Esophagus squamous epithelium (tissue), 5 donors: ENCODE results near the gene MYOZ3. TPM values are rescaled to one million over a fixed set of nuclear protein-coding genes. Genes with fewer than 3 reads are reported as not detected.

Experiments
- DNase-seq: peaks from one replicate; lab custom pipeline; 2025; lab: John Stamatoyannopoulos, UW
- H3K27ac ChIP-seq, 4 donors: fragments of 200-600 bp; sonication (generic); one replicate each; pipeline ENCODE4 v1.5.1; 2016 to 2019; ENCODE audit warnings: mild to moderate bottlenecking in 1 of 4
- H3K27me3 ChIP-seq, 4 donors: fragments of 200-600 bp; sonication (generic); 1 replicate in 3 of 4; 2 replicates in 1 of 4; pipeline versions ENCODE4 v1.5.1 to v1.6.0; 2017 to 2021; ENCODE audit warnings: antibody characterized with exemption in 1 of 4
- H3K36me3 ChIP-seq, 3 donors: fragments of 200-600 bp; sonication (generic); one replicate each; pipeline ENCODE4 v1.5.1; 2016 to 2019
- H3K4me1 ChIP-seq, 3 donors: fragments of 200-600 bp; sonication (generic); one replicate each; pipeline ENCODE4 v1.5.1; 2017 to 2019
- H3K4me3 ChIP-seq, 4 donors: fragments of 200-600 bp; sonication (generic); 1 replicate in 3 of 4; 2 replicates in 1 of 4; pipeline ENCODE4 v1.5.1; 2016 to 2019; ENCODE audit warnings: mild to moderate bottlenecking in 2 of 4, moderate library complexity in 1 of 4
- H3K9me3 ChIP-seq, 3 donors: fragments of 200-600 bp; sonication (generic); one replicate each; pipeline ENCODE4 v1.5.1; 2016 to 2019
- CTCF ChIP-seq, 6 experiments: fragments of 450-650 bp in 4 of 6; fragments of 200-600 bp in 2 of 6; sonication (generic) in 2 of 6; IDR thresholded peaks; one replicate each; pipeline ENCODE4 v1.5.1; 2016 to 2019; ENCODE audit warnings: antibody characterized with exemption in 6 of 6, mild to moderate bottlenecking in 4 of 6, moderate library complexity in 4 of 6
- POLR2A ChIP-seq, 4 donors: fragments of 450-650 bp; IDR thresholded peaks; one replicate each; pipeline ENCODE4 v1.6.1; 2017; ENCODE audit warnings: antibody characterized with exemption in 4 of 4, mild to moderate bottlenecking in 4 of 4, moderate library complexity in 3 of 4
- WGBS, 2 donors: methylation state at CpG; one replicate each; pipeline ENCODE4 v1.1.5; 2018; 5-methylcytosine and 5-hydroxymethylcytosine counted together
- intact Hi-C: fragments of 100-400 bp; cut with DNase I; formaldehyde crosslinking; loops from one replicate; pipeline ENCODE4 v1.15.0; 2022
- total RNA-seq, 4 donors: library from RNA; depleted of rRNA; stranded (reverse); fragments of >200 nt; gene quantifications; one replicate each; pipeline ENCODE4 v1.1.0, GENCODE V29; 2016
- donor health status: DM: yes; HTN: yes; CAD: no.

MYOZ3 gene
- total RNA-seq, 4 donors from 2014 or later = under 0.01 TPM; not detected in 3

DNA sequence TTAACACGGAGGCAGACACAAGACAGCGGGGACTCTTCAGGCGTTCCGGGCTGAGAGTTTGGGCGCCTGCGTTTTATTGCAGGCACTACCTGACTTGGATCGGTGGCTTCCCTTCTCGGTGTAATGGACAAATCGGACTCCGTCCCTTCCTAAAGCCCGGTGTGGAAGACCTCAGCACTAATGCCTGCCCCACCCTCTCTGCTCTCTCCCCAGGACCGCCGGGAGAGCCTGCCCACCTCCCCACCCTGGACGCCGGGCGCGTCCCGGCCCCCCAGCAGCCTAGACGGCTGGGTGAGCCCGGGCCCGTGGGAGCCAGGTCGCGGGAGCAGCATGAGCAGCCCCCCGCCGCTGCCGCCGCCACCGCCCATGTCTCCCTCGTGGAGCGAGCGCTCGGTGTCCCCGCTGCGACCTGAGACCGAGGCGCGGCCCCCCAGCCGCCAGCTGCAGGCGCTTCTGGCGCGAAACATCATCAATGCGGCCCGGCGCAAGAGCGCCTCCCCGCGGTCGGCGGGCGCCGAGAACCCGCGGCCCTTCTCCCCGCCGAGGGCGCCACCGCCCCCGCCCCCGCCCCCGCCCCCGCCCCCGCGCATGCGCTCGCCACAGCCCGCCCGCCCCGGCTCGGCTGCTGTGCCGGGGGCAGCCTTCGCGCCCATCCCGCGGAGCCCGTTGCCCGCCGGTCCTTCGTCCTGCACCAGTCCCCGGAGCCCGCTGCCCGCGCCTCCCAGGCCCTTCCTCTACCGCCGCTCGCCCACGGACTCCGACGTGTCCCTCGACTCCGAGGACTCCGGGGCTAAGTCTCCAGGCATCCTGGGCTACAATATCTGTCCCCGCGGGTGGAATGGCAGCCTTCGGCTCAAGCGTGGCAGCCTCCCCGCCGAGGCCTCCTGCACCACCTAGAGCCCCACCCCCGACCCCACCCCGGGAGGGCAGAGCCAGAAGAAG lies 4.6 kb upstream of the MYOZ3 start:
- TF ChIP-seq CTCF (IDR thresholded peaks at IDR 0.05) (peak; percentile 58 to 78 (median 61)), POLR2A (IDR thresholded peaks at IDR 0.05) (no peak)
- intact Hi-C loops = loop anchor here (5.0 kb wide), 1 partner anchor 94 kb away; no protein-coding TSS in a partner anchor

GRCh38 chr5:150658121-150658520 lies 2.9 kb upstream of the MYOZ3 start:
- no peak overlapping the region for H3K4me3 ChIP-seq
- no peak overlapping the region for H3K27ac ChIP-seq
- no peaks in the 10 kb centered on the region for H3K36me3 ChIP-seq
- no peaks in the 10 kb centered on the region for H3K27me3 ChIP-seq
- no peaks in the 10 kb centered on the region for H3K9me3 ChIP-seq
- 90 to 100% methylated on average over 4 of the region's 4 CpGs for WGBS, 2 donors
- intact Hi-C loops = loop anchor here (5.0 kb wide), 1 partner anchor 96 kb away; no protein-coding TSS in a partner anchor
- no peak for DNase-seq
- H3K4me1 ChIP-seq = peaks cover 4 to 41% (median 21%) of the 10 kb centered on the region in 3 donors
- TF ChIP-seq CTCF (IDR thresholded peaks at IDR 0.05) = no peak
- no peak for TF ChIP-seq POLR2A (IDR thresholded peaks at IDR 0.05)

More for the DNA sequence above, 4.6 kb upstream of the MYOZ3 start:
- no peak for DNase-seq
- Histone ChIP-seq H3K4me1 (peaks cover 4 to 58% (median 31%) of the 10 kb centered on the region in 3 donors), H3K36me3 (no peaks in the 10 kb centered on the region), H3K27ac (peak overlapping the region; percentile 59 to 79 (median 70)), H3K4me3 (peak overlapping the region; percentile 48 to 70 (median 53)), H3K27me3 (no peaks in the 10 kb centered on the region), H3K9me3 (no peaks in the 10 kb centered on the region)
- 1 to 19% methylated on average over 5 to 13 of the region's 99 CpGs for WGBS, 2 donors

DNA sequence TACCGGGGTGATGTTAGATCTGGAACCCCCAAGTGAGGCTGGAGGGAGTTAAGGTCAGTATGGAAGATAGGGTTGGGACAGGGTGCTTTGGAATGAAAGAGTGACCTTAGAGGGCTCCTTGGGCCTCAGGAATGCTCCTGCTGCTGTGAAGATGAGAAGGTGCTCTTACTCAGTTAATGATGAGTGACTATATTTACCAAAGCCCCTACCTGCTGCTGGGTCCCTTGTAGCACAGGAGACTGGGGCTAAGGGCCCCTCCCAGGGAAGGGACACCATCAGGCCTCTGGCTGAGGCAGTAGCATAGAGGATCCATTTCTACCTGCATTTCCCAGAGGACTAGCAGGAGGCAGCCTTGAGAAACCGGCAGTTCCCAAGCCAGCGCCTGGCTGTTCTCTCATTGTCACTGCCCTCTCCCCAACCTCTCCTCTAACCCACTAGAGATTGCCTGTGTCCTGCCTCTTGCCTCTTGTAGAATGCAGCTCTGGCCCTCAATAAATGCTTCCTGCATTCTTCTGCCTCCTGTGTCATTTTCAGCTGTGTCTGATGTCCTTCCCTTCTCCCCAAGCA lies 2.3 kb upstream of the MYOZ3 start:
- TF ChIP-seq POLR2A (IDR thresholded peaks at IDR 0.05) (no peak), CTCF (IDR thresholded peaks at IDR 0.05) (no peak)
- H3K27me3 ChIP-seq = no peaks in the 10 kb centered on the region
- DNase-seq = no peak
- H3K36me3 ChIP-seq = no peaks in the 10 kb centered on the region
- H3K9me3 ChIP-seq = no peaks in the 10 kb centered on the region
- peaks cover 4 to 35% (median 16%) of the 10 kb centered on the region in 3 donors for H3K4me1 ChIP-seq
- intact Hi-C loops = loop anchor here (5.0 kb wide), 1 partner anchor 96 kb away; no protein-coding TSS in a partner anchor
- WGBS, 2 donors = 63 to 72% methylated on average over 3 of the region's 3 CpGs
- no peak overlapping the region for H3K4me3 ChIP-seq
- H3K27ac ChIP-seq = peak overlapping the region in 1 of 4 donors; percentile 5

DNA sequence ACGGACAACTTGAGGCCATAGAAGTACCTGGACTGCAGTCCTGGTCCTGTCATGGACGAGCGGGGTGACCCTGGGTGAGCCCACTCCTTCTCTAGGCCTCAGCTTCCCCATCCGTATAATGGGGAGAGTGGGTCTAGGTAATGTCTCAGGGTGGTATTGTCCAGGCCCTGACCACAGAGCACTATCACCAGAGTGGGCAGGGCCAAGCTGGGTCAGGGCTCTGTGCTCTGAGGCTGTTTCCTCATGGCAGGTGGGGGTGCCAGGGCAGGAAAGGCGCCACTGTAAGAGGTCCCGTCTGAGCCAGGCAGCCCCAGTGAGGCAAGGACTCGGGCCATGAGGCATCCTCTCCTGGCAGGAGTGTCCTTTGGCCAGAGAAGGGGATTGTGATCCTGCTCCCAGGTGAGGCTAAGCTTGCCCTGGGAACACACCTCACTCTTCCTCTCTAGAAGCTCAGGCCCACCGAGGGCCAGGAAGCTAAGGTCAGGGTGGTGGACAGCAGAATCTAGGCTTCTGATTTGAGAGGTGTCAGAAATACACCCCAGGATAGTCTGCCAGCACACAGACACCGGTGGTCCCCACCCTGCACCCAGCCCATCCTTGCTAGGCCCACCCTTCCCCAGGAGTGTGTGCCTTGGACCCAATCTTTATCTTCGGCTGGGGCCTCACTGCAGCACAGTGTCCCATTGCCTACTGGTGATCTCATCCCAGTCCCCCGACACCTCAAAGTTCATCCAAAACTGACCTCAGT lies 1.5 kb upstream of the MYOZ3 start:
- no peak overlapping the region for H3K4me3 ChIP-seq
- intact Hi-C loops = loop anchor here (5.0 kb wide), 1 partner anchor 97 kb away; no protein-coding TSS in a partner anchor
- TF ChIP-seq CTCF (IDR thresholded peaks at IDR 0.05) (no peak), POLR2A (IDR thresholded peaks at IDR 0.05) (no peak)
- WGBS, 2 donors = 75 to 92% methylated on average over 6 to 7 of the region's 11 CpGs
- H3K9me3 ChIP-seq = no peaks in the 10 kb centered on the region
- no peak overlapping the region for H3K27ac ChIP-seq
- no peak for DNase-seq
- no peaks in the 10 kb centered on the region for H3K36me3 ChIP-seq
- peaks cover 4 to 33% (median 16%) of the 10 kb centered on the region in 3 donors for H3K4me1 ChIP-seq
- no peaks in the 10 kb centered on the region for H3K27me3 ChIP-seq
